Gastrocnemius medialis (tissue), 4 donors: ENCODE measurements around the gene KLB. TPM values are rescaled to one million over a fixed set of nuclear protein-coding genes. Genes with fewer than 3 reads are reported as not detected.

ENCODE experiments used
- ATAC-seq, 2 donors: fragments of 150-250 bp; one replicate each; pipeline ENCODE4 v1.9.1; 2016
- DNase-seq, 2 donors: peaks; one replicate each; pipeline ENCODE4 v3.0.0-alpha.2; 2019
- H3K27ac ChIP-seq, 4 donors: fragments of 200-600 bp; sonication (generic); 1 replicate in 1 of 4; 2 replicates in 3 of 4; pipeline ENCODE4 v1.5.1; 2016 to 2018; ENCODE audit warnings: mild to moderate bottlenecking in 2 of 4, moderate library complexity in 1 of 4
- H3K27me3 ChIP-seq, 3 donors: fragments of 200-600 bp; sonication (generic) in 2 of 3; 1 replicate in 1 of 3; 2 replicates in 2 of 3; pipeline versions ENCODE4 v1.5.1 to v1.6.0; 2016 to 2019; ENCODE audit warnings: mild to moderate bottlenecking in 1 of 3, moderate library complexity in 1 of 3
- H3K36me3 ChIP-seq, 2 donors: fragments of 200-600 bp; sonication (generic) in 1 of 2; one replicate each; pipeline ENCODE4 v1.5.1; 2017 to 2018
- H3K4me1 ChIP-seq, 2 donors: fragments of 200-600 bp; sonication (generic) in 1 of 2; one replicate each; pipeline ENCODE4 v1.5.1; 2016 to 2017; ENCODE audit warnings: mild to moderate bottlenecking in 2 of 2
- H3K4me3 ChIP-seq, 4 donors: fragments of 200-600 bp; sonication (generic) in 3 of 4; 1 replicate in 1 of 4; 2 replicates in 3 of 4; pipeline ENCODE4 v1.5.1; 2016 to 2019; ENCODE audit warnings: mild to moderate bottlenecking in 2 of 4
- H3K9me3 ChIP-seq, 3 donors: fragments of 200-600 bp; sonication (generic) in 2 of 3; 1 replicate in 1 of 3; 2 replicates in 2 of 3; pipeline ENCODE4 v1.5.1; 2016 to 2019
- POLR2A ChIP-seq, 2 donors: fragments of 450-650 bp; IDR thresholded peaks; one replicate each; pipeline ENCODE4 v1.6.1; 2017; ENCODE audit warnings: antibody characterized with exemption in 2 of 2, mild to moderate bottlenecking in 2 of 2, moderate library complexity in 2 of 2
- in situ Hi-C, 4 donors: fragments of 200-750 bp; cut with MboI; loops; one replicate each; pipeline versions ENCODE4 v1.15.0 to v1.8.0; 2017; ENCODE audit warnings: low sequenced_read_pairs in 4 of 4
- intact Hi-C: fragments of 100-400 bp; cut with DNase I; formaldehyde crosslinking; loops from one replicate; pipeline ENCODE4 v1.15.1; 2023; ENCODE audit warnings: low total_unique reads
- total RNA-seq, 4 donors: library from RNA; depleted of rRNA; stranded (reverse); fragments of >200 nt; gene quantifications; one replicate each; pipeline versions ENCODE4 v1.1.0 to v1.2.3, GENCODE V29; 2016
- TF ChIP-seq, protein P1 (sequence below), 5 experiments: fragments of 450-650 bp in 3 of 5; fragments of 200-600 bp in 2 of 5; sonication (generic) in 2 of 5; IDR thresholded peaks in 4 of 5; conservative IDR thresholded peaks in 1 of 5; 1 replicate in 4 of 5; 2 replicates in 1 of 5; pipeline ENCODE4 v1.5.1; 2016 to 2019; ENCODE audit warnings: antibody characterized with exemption in 5 of 5, mild to moderate bottlenecking in 3 of 5, moderate library complexity in 3 of 5

KLB gene
- total RNA-seq, 4 donors from 2014 or later, result 0.13 TPM; not detected in 3

- intact Hi-C loops (no loop called here), in situ Hi-C loops (no loop called here)
- no peak overlapping the region for H3K27ac ChIP-seq
- no peak for TF ChIP-seq POLR2A (IDR thresholded peaks at IDR 0.05)
- TF ChIP-seq, protein P1, sequence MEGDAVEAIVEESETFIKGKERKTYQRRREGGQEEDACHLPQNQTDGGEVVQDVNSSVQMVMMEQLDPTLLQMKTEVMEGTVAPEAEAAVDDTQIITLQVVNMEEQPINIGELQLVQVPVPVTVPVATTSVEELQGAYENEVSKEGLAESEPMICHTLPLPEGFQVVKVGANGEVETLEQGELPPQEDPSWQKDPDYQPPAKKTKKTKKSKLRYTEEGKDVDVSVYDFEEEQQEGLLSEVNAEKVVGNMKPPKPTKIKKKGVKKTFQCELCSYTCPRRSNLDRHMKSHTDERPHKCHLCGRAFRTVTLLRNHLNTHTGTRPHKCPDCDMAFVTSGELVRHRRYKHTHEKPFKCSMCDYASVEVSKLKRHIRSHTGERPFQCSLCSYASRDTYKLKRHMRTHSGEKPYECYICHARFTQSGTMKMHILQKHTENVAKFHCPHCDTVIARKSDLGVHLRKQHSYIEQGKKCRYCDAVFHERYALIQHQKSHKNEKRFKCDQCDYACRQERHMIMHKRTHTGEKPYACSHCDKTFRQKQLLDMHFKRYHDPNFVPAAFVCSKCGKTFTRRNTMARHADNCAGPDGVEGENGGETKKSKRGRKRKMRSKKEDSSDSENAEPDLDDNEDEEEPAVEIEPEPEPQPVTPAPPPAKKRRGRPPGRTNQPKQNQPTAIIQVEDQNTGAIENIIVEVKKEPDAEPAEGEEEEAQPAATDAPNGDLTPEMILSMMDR (IDR thresholded peaks at IDR 0.05 in 4 of 5, conservative IDR thresholded peaks at IDR 0.05 in 1 of 5), result peak in 1 of 5 experiments; percentile 27
- H3K4me1 ChIP-seq, result peaks cover 0 to 6% of the 10 kb centered on the region in 2 donors
- H3K9me3 ChIP-seq, result no peaks in the 10 kb centered on the region
- H3K27me3 ChIP-seq, result no peaks in the 10 kb centered on the region
- peak overlapping the region; percentile 43 to 64 (median 47) for H3K4me3 ChIP-seq
- DNase-seq (peak in 1 of 2 donors; percentile 36), ATAC-seq (peak; percentile 13 to 54)
- peaks cover 0 to 29% of the 10 kb centered on the region in 2 donors for H3K36me3 ChIP-seq
Observed at GRCh38 chr4:39446842-39447573, 40.3 kb downstream of the KLB start.

GRCh38 chr4:39450618-39451017, 43.9 kb downstream of the KLB start:
- in situ Hi-C loops (loop anchor here in 3 of 4 donors (25.0 kb wide), 2 partner anchors 187 to 862 kb away; partner anchors contain the start of gene SMIM14 (in 2 of the 3)), intact Hi-C loops (no loop called here)
- H3K36me3 ChIP-seq, result peaks cover 2 to 65% of the 10 kb centered on the region in 2 donors

DNA sequence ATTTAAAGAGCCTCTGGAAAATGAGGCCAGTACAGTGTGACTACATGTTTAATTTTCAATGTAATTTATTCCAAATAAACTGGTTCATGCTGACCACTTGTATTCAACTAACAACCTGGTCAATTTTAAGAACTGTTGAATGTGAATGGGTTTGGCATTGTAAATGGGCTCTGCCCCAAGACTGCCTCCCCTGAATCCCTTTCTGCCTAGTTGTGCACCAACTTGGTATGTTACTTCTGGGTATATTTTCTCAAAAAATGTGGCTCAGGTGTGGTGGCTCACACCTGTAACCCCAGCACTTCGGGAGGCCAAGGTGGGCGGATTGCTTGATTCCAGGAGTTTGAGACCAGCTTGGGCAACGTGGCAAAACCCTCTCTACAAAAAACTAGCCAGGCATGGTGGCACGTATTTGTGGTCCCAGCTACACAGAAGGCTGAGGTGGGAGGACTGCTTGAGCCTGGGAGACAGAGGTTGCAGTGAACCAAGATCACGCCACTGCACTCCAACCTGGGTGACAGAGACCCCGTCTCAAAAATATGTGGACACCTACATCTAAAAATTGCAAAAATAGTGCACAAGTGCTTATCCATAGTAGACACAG, 44.8 kb downstream of the KLB start:
- Histone ChIP-seq H3K4me3 (no peak overlapping the region), H3K36me3 (peaks cover 3 to 74% of the 10 kb centered on the region in 2 donors), H3K9me3 (no peaks in the 10 kb centered on the region), H3K4me1 (peaks cover 0 to 7% of the 10 kb centered on the region in 2 donors), H3K27ac (no peak overlapping the region), H3K27me3 (no peaks in the 10 kb centered on the region)
- no peak for DNase-seq
- intact Hi-C loops (no loop called here), in situ Hi-C loops (loop anchor here in 3 of 4 donors (25.0 kb wide), 2 partner anchors 186 to 861 kb away; partner anchors contain the start of gene SMIM14 (in 2 of the 3))
- TF ChIP-seq, protein P1 (IDR thresholded peaks at IDR 0.05 in 4 of 5, conservative IDR thresholded peaks at IDR 0.05 in 1 of 5), result no peak
- no peak for TF ChIP-seq POLR2A (IDR thresholded peaks at IDR 0.05)
- ATAC-seq, result no peak

More at GRCh38 chr4:39450618-39451017, 43.9 kb downstream of the KLB start:
- H3K4me1 ChIP-seq, result peaks cover 0 to 6% of the 10 kb centered on the region in 2 donors
- DNase-seq (no peak), ATAC-seq (no peak)
- H3K4me3 ChIP-seq, result no peak overlapping the region
- TF ChIP-seq POLR2A (IDR thresholded peaks at IDR 0.05), result no peak
- TF ChIP-seq, protein P1 (IDR thresholded peaks at IDR 0.05 in 4 of 5, conservative IDR thresholded peaks at IDR 0.05 in 1 of 5), result no peak
- H3K27me3 ChIP-seq, result no peaks in the 10 kb centered on the region
- H3K27ac ChIP-seq, result no peak overlapping the region
- H3K9me3 ChIP-seq, result no peaks in the 10 kb centered on the region

GRCh38 chr4:39452153-39452859, 45.6 kb downstream of the KLB start:
- TF ChIP-seq, protein P1 (IDR thresholded peaks at IDR 0.05 in 4 of 5, conservative IDR thresholded peaks at IDR 0.05 in 1 of 5), result no peak
- TF ChIP-seq POLR2A (IDR thresholded peaks at IDR 0.05), result no peak
- intact Hi-C loops (no loop called here), in situ Hi-C loops (loop anchor here in 3 of 4 donors (25.0 kb wide), 2 partner anchors 185 to 860 kb away; partner anchors contain the start of gene SMIM14 (in 2 of the 3))
- Histone ChIP-seq H3K27me3 (no peaks in the 10 kb centered on the region), H3K4me3 (no peak overlapping the region), H3K27ac (no peak overlapping the region), H3K9me3 (no peaks in the 10 kb centered on the region), H3K4me1 (peaks cover 7 to 13% of the 10 kb centered on the region in 2 donors), H3K36me3 (peaks cover 3 to 82% of the 10 kb centered on the region in 2 donors)
- ATAC-seq, result no peak
- no peak for DNase-seq
